H1 (cell line): Measurements from ENCODE around the gene MBLAC2. TPM values are rescaled to one million over a fixed set of nuclear protein-coding genes. Genes with fewer than 3 reads are reported as not detected.

ENCODE experiments used
- CTCF ChIA-PET: fragments of 300-600 bp; sonication (Branson Sonifier 250); formaldehyde crosslinking; loops from one replicate; lab custom pipeline; 2021; ENCODE audit not compliant: partially characterized antibody; lab: Charles Lee
- POLR2A ChIA-PET: fragments of 300-600 bp; sonication (Branson Sonifier 250); formaldehyde crosslinking; loops from one replicate; lab custom pipeline; 2021; ENCODE audit warnings: inconsistent platforms; ENCODE audit not compliant: partially characterized antibody; lab: Charles Lee
- DNase-seq, 2 experiments: peaks; one replicate each; pipeline versions ENCODE4 v3.0.0 to v3.0.0-alpha.2; 2010 to 2022; ENCODE audit warnings: low spot score in 2 of 2, low read depth in 1 of 2, mixed read lengths in 1 of 2
- FAIRE-seq: peaks from 2 replicates; lab custom pipeline; 2011; peaks lifted over from hg19 to GRCh38; lab: Jason Lieb, UNC
- H2AFZ ChIP-seq: 2 replicates; pipeline ENCODE4 v1.8.1; 2012; ENCODE audit warnings: low read length, inconsistent platforms
- H2AK5ac ChIP-seq: 2 replicates; pipeline ENCODE4 v1.6.1; 2013; ENCODE audit warnings: low read depth, low read length
- H2BK120ac ChIP-seq: replicated peaks from 2 replicates; pipeline ENCODE3; 2013; ENCODE audit warnings: low read depth, low read length, inconsistent platforms
- H2BK12ac ChIP-seq: 2 replicates; pipeline ENCODE4 v1.6.1; 2013; ENCODE audit warnings: low read depth, low read length
- H2BK15ac ChIP-seq: 2 replicates; pipeline ENCODE4 v1.6.1; 2013; ENCODE audit warnings: low read length
- H2BK20ac ChIP-seq: 2 replicates; pipeline ENCODE4 v1.6.1; 2013; ENCODE audit warnings: low read length
- H2BK5ac ChIP-seq: 2 replicates; pipeline ENCODE4 v1.6.1; 2013; ENCODE audit warnings: low read depth, low read length
- H3K14ac ChIP-seq: 2 replicates; pipeline ENCODE4 v1.6.1; 2013; ENCODE audit warnings: inconsistent platforms; ENCODE audit not compliant: insufficient read length
- H3K18ac ChIP-seq: 2 replicates; pipeline ENCODE4 v1.6.1; 2013; ENCODE audit warnings: low read length; ENCODE audit errors: extremely low read depth
- H3K23ac ChIP-seq: 2 replicates; pipeline ENCODE4 v1.6.1; 2013; ENCODE audit warnings: inconsistent platforms; ENCODE audit not compliant: insufficient read length
- H3K23me2 ChIP-seq: 2 replicates; pipeline ENCODE4 v1.6.1; 2013; ENCODE audit warnings: low read depth, low read length
- H3K27ac ChIP-seq: 2 replicates; pipeline ENCODE4 v1.6.1; 2011; ENCODE audit warnings: low read depth, low read length, inconsistent platforms
- H3K27me3 ChIP-seq, 4 experiments: replicated peaks in 1 of 4; 1 replicate in 1 of 4; 2 replicates in 3 of 4; pipeline versions ENCODE4 v1.6.1 to v1.8.1; 2011 to 2013; ENCODE audit warnings: low read length in 3 of 4, mild to moderate bottlenecking in 3 of 4, inconsistent platforms in 2 of 4, mixed read lengths in 2 of 4, moderate library complexity in 1 of 4; ENCODE audit not compliant: control insufficient read depth in 3 of 4, insufficient read depth in 3 of 4; ENCODE audit errors: extremely low read depth in 1 of 4
- H3K36me3 ChIP-seq, 4 experiments: 2 replicates each; pipeline versions ENCODE4 v1.6.1 to v1.8.1; 2011 to 2013; ENCODE audit warnings: mild to moderate bottlenecking in 4 of 4, low read length in 3 of 4, moderate library complexity in 2 of 4, control low read depth in 1 of 4, inconsistent platforms in 1 of 4; ENCODE audit not compliant: insufficient read depth in 4 of 4, control insufficient read depth in 2 of 4
- H3K4ac ChIP-seq: replicated peaks from 2 replicates; pipeline ENCODE3; 2013; ENCODE audit warnings: low read length, low read depth, mixed read lengths, inconsistent platforms; ENCODE audit not compliant: insufficient read length
- H3K4me1 ChIP-seq, 4 experiments: replicated peaks in 1 of 4; 1 replicate in 1 of 4; 2 replicates in 3 of 4; pipeline versions ENCODE4 v1.6.1 to v1.8.1; 2011 to 2013; ENCODE audit warnings: low read length in 3 of 4, inconsistent platforms in 2 of 4, mixed read lengths in 1 of 4; ENCODE audit not compliant: insufficient read depth in 4 of 4, control insufficient read depth in 3 of 4
- H3K4me2 ChIP-seq, 2 experiments: 2 replicates each; pipeline versions ENCODE4 v1.6.1 to v1.8.1; 2011 to 2013; ENCODE audit warnings: low read depth in 2 of 2, low read length in 2 of 2, control low read depth in 1 of 2, inconsistent platforms in 1 of 2, mild to moderate bottlenecking in 1 of 2; ENCODE audit not compliant: insufficient read depth in 1 of 2
- H3K4me3 ChIP-seq, 4 experiments: fragments of 200-600, 300-600 bp in 1 of 4; sonication (generic), shearing (Covaris generic), sonication (Bioruptor Twin) in 1 of 4; 2 replicates each; pipeline versions ENCODE4 v1.5.1 to v1.8.1; 2011 to 2016; ENCODE audit warnings: low read length in 4 of 4, low read depth in 3 of 4, control low read depth in 2 of 4, inconsistent platforms in 2 of 4, mild to moderate bottlenecking in 2 of 4, mixed read lengths in 1 of 4, moderate library complexity in 1 of 4; ENCODE audit not compliant: insufficient read depth in 2 of 4; ENCODE audit errors: extremely low read depth in 1 of 4
- H3K56ac ChIP-seq: replicated peaks from 2 replicates; pipeline ENCODE3; 2013; ENCODE audit warnings: low read depth, mild to moderate bottlenecking, mixed read lengths, low read length, inconsistent platforms; ENCODE audit not compliant: insufficient read length
- H3K79me1 ChIP-seq: 2 replicates; pipeline ENCODE4 v1.6.1; 2013; ENCODE audit warnings: low read depth, low read length, control low read depth
- H3K79me2 ChIP-seq, 2 experiments: 2 replicates each; pipeline versions ENCODE4 v1.6.1 to v1.8.1; 2012 to 2013; ENCODE audit warnings: low read length in 2 of 2, mild to moderate bottlenecking in 2 of 2, inconsistent platforms in 1 of 2; ENCODE audit not compliant: insufficient read depth in 2 of 2, control insufficient read depth in 1 of 2
- H3K9ac ChIP-seq, 4 experiments: replicated peaks in 1 of 4; 1 replicate in 1 of 4; 2 replicates in 3 of 4; pipeline versions ENCODE4 v1.6.1 to v1.8.1; 2011 to 2013; ENCODE audit warnings: low read depth in 3 of 4, low read length in 3 of 4, control low read depth in 2 of 4, mild to moderate bottlenecking in 2 of 4, moderate library complexity in 2 of 4, inconsistent platforms in 1 of 4; ENCODE audit errors: extremely low read depth in 1 of 4
- H3K9me3 ChIP-seq, 2 experiments: 2 replicates each; pipeline versions ENCODE4 v1.6.1 to v1.8.1; 2012 to 2013; ENCODE audit warnings: mild to moderate bottlenecking in 2 of 2, moderate library complexity in 2 of 2, control low read depth in 1 of 2, inconsistent platforms in 1 of 2, low read depth in 1 of 2, low read length in 1 of 2, mixed read lengths in 1 of 2; ENCODE audit not compliant: insufficient read depth in 2 of 2
- H4K20me1 ChIP-seq, 2 experiments: replicated peaks in 1 of 2; 2 replicates each; pipeline versions ENCODE3 to v1.8.1; 2011 to 2013; ENCODE audit warnings: inconsistent platforms in 2 of 2, low read length in 2 of 2, mild to moderate bottlenecking in 1 of 2; ENCODE audit not compliant: insufficient read depth in 2 of 2, control insufficient read depth in 1 of 2
- H4K5ac ChIP-seq: 2 replicates; pipeline ENCODE4 v1.6.1; 2013; ENCODE audit warnings: low read length, low read depth, mixed read lengths, inconsistent platforms; ENCODE audit not compliant: insufficient read length
- H4K8ac ChIP-seq: 2 replicates; pipeline ENCODE4 v1.8.0; 2013; ENCODE audit warnings: mild to moderate bottlenecking, moderate library complexity, low read length, inconsistent platforms; ENCODE audit not compliant: insufficient read depth; ENCODE audit errors: extremely low read depth
- H4K91ac ChIP-seq: replicated peaks from 2 replicates; pipeline ENCODE3; 2013; ENCODE audit warnings: low read length, mixed read lengths, inconsistent platforms; ENCODE audit not compliant: insufficient read length
- ASH2L ChIP-seq: fragments of 200-600, 300-600 bp; sonication (generic); IDR thresholded peaks from one replicate; pipeline ENCODE4 v1.7.1; 2017; ENCODE audit warnings: low read length
- BCL11A ChIP-seq, 2 experiments: IDR thresholded peaks; one replicate each; pipeline ENCODE4 v1.6.1; 2011; ENCODE audit warnings: low read depth in 2 of 2, low read length in 2 of 2, mild to moderate bottlenecking in 2 of 2
- CBX8 ChIP-seq: fragments of 300-800, 300-1000 bp; sonication (generic); IDR thresholded peaks from 2 replicates; pipeline ENCODE4 v1.7.1; 2016; ENCODE audit warnings: low read depth, low read length, borderline replicate concordance
- CTBP2 ChIP-seq: IDR thresholded peaks from 2 replicates; pipeline ENCODE4 v1.7.0; 2011; ENCODE audit warnings: borderline replicate concordance, mild to moderate bottlenecking, moderate library complexity, mixed read lengths, low read length; ENCODE audit not compliant: insufficient read depth, insufficient read length
- EZH2 ChIP-seq: fragments of 200-600 bp; sonication (generic); IDR thresholded peaks from 2 replicates; pipeline ENCODE4 v1.7.1; 2012; ENCODE audit warnings: low read depth, mild to moderate bottlenecking, moderate library complexity, low read length, inconsistent platforms; ENCODE audit not compliant: severe bottlenecking
- POLR2AphosphoS5 ChIP-seq: IDR thresholded peaks from 2 replicates; pipeline ENCODE4 v1.6.1; 2011; ENCODE audit warnings: low read depth, low read length
- RAD21 ChIP-seq, 2 experiments: IDR thresholded peaks in 1 of 2; conservative IDR thresholded peaks in 1 of 2; 2 replicates each; pipeline ENCODE4 v1.6.1; 2011; ENCODE audit warnings: low read depth in 2 of 2, low read length in 2 of 2, improper control_type of control experiment in 1 of 2, inconsistent platforms in 1 of 2, mild to moderate bottlenecking in 1 of 2, moderate library complexity in 1 of 2
- RFX5 ChIP-seq: IDR thresholded peaks from 2 replicates; pipeline ENCODE4 v1.6.1; 2011; ENCODE audit warnings: low read depth, low read length, improper control_type of control experiment, borderline replicate concordance
- SUZ12 ChIP-seq: fragments of 200-600 bp; sonication (generic); IDR thresholded peaks from 2 replicates; pipeline ENCODE4 v1.6.1; 2012; ENCODE audit warnings: mild to moderate bottlenecking, inconsistent platforms, low read length, moderate library complexity, mixed read lengths
- TCF12 ChIP-seq: IDR thresholded peaks from 2 replicates; pipeline ENCODE4 v1.6.1; 2011; ENCODE audit warnings: low read depth, mild to moderate bottlenecking, low read length
- TEAD4 ChIP-seq: IDR thresholded peaks from 2 replicates; pipeline ENCODE4 v1.6.1; 2012; ENCODE audit warnings: low read depth, low read length, inconsistent platforms, mixed read lengths
- USF2 ChIP-seq: IDR thresholded peaks from 2 replicates; pipeline ENCODE4 v1.6.1; 2011; ENCODE audit warnings: low read length, improper control_type of control experiment
- ZNF274 ChIP-seq: IDR thresholded peaks from 2 replicates; pipeline ENCODE4 v1.7.0; 2012; ENCODE audit warnings: low read length, borderline replicate concordance; ENCODE audit errors: extremely low read depth
- WGBS, 2 experiments: shearing (Covaris generic) in 1 of 2; methylation state at CpG; one replicate each; pipeline versions ENCODE4 v1.1.6 to v1.1.7; 2013 to 2015; ENCODE audit warnings: low lambda C conversion rate in 2 of 2, mixed read lengths in 2 of 2, inconsistent platforms in 1 of 2, low coverage in 1 of 2, missing lambda C conversion rate in 1 of 2; ENCODE audit not compliant: insufficient replicate concordance in 2 of 2, insufficient coverage in 1 of 2, insufficient read length in 1 of 2; ENCODE audit errors: extremely low coverage in 1 of 2, missing lambda C conversion rate in 1 of 2; 5-methylcytosine and 5-hydroxymethylcytosine counted together
- polyA plus RNA-seq, 7 experiments: library from polyadenylated mRNA; depleted of rRNA in 3 of 7; stranded (reverse) in 5 of 7; unstranded in 2 of 7; fragments of >200 nt in 5 of 7; fragments of 200-250 nt in 2 of 7; gene quantifications; 1 replicate in 5 of 7; 2 replicates in 1 of 7; 4 replicates in 1 of 7; pipeline versions ENCODE4 v1.2.1 to v1.2.3, GENCODE V29; 2011 to 2013; ENCODE audit warnings: missing spikeins in 2 of 7, mixed read lengths in 2 of 7
- total RNA-seq: library from RNA; stranded (reverse); fragmentation: NEBNext Ultra II Directional; extraction: Animal tissue kit (Norgen Biotek cat#: 25700); gene quantifications from 2 replicates; pipeline ENCODE4 v1.2.1, GENCODE V29; 2021

The MBLAC2 gene
- total and polyA plus RNA-seq, 2 of the 8 experiments (the other 6 are each of a cell fraction or from before 2014, with no cell fraction given) = 2.8 to 6.7 TPM

GRCh38 chr5:90495146-90495545 lies 20.6 kb upstream of the MBLAC2 start:
- Histone ChIP-seq H3K23ac (no peak overlapping the region), H2BK12ac (no peak overlapping the region), H3K4me2 (no peak overlapping the region), H3K18ac (no peak overlapping the region), H2BK20ac (no peak overlapping the region), H3K27me3 (peaks cover 0 to 2% (median 0%) of the 10 kb centered on the region in 4 experiments; a peak in 1 of 7 replicates), H4K20me1 (no peaks in the 10 kb centered on the region), H3K9ac (no peak overlapping the region), H2AK5ac (no peak overlapping the region), H3K4ac (no peak overlapping the region), H2BK120ac (no peak overlapping the region), H2BK5ac (no peak overlapping the region), H3K23me2 (no peaks in the 10 kb centered on the region), H4K5ac (no peak overlapping the region), H4K8ac (no peak overlapping the region), H3K79me1 (no peaks in the 10 kb centered on the region), H3K56ac (no peak overlapping the region), H4K91ac (no peak overlapping the region), H3K27ac (no peak overlapping the region), H2BK15ac (no peak overlapping the region), H3K14ac (no peak overlapping the region), H3K4me3 (no peak overlapping the region), H3K9me3 (no peaks in the 10 kb centered on the region), H3K79me2 (peaks cover 0 to 2% of the 10 kb centered on the region in 2 experiments; a peak in 1 of 4 replicates), H3K36me3 (peaks cover 7 to 77% (median 43%) of the 10 kb centered on the region in 4 experiments; a peak in 6 of 8 replicates), H3K4me1 (no peaks in the 10 kb centered on the region), H2AFZ (no peak overlapping the region)
- ChIA-PET CTCF (no interaction called here), POLR2A (no interaction called here)
- FAIRE-seq (no peak), DNase-seq (no peak)
- 100% methylated on average over 1 of the region's 1 CpG; no CpG with 5 or more reads in 1 of the 2 experiments for WGBS, 2 experiments
- TF ChIP-seq ZNF274 (no peak), CTBP2 (no peak), RAD21 (IDR thresholded peaks at IDR 0.05 in 1 of 2, conservative IDR thresholded peaks at IDR 0.05 in 1 of 2; ENCODE audit: low read depth in 2 of 2, low read length in 2 of 2) (no peak), POLR2AphosphoS5 (no peak), USF2 (no peak), RFX5 (no peak), BCL11A (IDR thresholded peaks at IDR 0.05; ENCODE audit: low read depth in 2 of 2, low read length in 2 of 2) (no peak), ASH2L (no peak), EZH2 (no peak), TCF12 (no peak), SUZ12 (no peak), TEAD4 (no peak), CBX8 (no peak)
